ENCODE results near the gene GOLGB1. TPM values are rescaled to one million over a fixed set of nuclear protein-coding genes. Genes with fewer than 3 reads are reported as not detected.

Gene GOLGB1
- total RNA-seq, 1 donor from 2014 or later, result 20.7 TPM

DNA sequence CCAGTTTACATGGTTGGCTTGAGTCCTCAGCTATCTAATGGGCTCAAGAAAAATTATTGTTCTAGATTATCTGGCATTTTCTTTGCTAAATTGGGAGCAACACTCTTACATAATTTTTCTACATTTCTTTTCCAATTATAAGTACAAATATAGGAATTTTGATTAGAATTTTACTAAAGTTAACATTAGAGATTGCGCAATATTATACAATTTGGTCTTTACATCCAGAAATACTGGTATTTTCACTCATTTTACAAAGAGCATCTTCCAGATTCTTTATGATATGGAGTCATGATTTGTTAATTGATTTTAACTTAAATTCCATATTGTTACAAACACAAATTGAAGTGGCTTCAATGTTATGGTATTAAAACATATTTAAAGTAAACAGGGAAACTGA, 19.7 kb upstream of the GOLGB1 start:
- TF ChIP-seq, protein P1, sequence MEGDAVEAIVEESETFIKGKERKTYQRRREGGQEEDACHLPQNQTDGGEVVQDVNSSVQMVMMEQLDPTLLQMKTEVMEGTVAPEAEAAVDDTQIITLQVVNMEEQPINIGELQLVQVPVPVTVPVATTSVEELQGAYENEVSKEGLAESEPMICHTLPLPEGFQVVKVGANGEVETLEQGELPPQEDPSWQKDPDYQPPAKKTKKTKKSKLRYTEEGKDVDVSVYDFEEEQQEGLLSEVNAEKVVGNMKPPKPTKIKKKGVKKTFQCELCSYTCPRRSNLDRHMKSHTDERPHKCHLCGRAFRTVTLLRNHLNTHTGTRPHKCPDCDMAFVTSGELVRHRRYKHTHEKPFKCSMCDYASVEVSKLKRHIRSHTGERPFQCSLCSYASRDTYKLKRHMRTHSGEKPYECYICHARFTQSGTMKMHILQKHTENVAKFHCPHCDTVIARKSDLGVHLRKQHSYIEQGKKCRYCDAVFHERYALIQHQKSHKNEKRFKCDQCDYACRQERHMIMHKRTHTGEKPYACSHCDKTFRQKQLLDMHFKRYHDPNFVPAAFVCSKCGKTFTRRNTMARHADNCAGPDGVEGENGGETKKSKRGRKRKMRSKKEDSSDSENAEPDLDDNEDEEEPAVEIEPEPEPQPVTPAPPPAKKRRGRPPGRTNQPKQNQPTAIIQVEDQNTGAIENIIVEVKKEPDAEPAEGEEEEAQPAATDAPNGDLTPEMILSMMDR (conservative IDR thresholded peaks at IDR 0.05; ENCODE audit: low read depth, low read length), result no peak
- H3K4me3 ChIP-seq (ENCODE audit: low read depth, low read length), result no peak overlapping the region
- no peak for DNase-seq (ENCODE audit: low read depth)

DNA sequence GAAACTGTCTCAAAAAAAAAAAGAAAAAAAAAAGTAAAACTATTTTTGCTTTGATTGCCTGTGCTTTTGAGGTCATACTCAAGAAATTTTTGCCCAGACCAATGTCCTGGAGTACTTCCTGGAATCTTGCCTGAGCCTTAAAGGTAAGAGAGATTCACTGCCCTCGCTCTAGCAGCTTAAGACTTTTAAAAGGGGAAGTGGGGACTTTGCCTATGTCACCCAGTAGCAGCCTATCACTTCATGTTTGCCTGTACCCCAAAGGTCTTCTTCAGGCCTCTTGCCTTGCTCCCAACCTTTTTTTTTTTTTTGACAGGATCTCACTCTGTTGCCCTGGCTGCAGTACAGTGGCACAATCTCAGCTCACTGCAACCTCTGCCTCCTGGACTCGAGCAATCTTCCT, 18.9 kb upstream of the GOLGB1 start:
- no peak for DNase-seq (ENCODE audit: low read depth)
- H3K4me3 ChIP-seq (ENCODE audit: low read depth, low read length), result no peak overlapping the region
- TF ChIP-seq, protein P1 (conservative IDR thresholded peaks at IDR 0.05; ENCODE audit: low read depth, low read length), result no peak

DNA sequence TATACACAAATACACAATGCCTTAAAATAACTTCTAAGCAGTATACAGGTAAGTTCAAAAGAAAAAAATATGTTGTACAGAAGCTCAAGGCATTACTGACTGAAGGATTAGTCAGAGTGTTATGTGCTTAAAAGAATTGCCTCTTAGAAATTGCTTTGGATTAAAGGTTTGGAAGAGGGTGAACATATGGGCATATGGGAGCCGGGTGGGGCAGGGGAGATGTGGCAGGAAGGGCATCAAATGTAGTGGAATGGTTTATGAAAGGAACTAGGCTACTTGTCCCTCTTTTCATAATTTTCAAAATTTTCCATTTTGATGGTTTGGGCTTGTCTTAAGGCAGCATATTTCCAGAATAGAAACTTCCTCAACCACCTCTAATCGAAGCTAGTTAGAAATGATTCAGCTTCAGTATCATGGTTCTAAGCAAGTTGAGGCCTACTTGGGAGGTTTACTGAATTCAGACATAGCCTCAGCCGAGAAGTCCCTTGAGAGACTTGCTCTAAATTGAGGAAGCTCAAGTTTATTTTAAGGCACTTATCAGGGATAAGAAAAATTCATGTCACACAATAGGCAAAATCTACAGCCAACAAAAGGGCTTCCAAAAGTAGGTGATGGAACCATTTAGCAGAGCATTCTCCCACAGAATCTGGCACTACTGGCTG, 10.1 kb upstream of the GOLGB1 start:
- TF ChIP-seq, protein P1 (conservative IDR thresholded peaks at IDR 0.05; ENCODE audit: low read depth, low read length), result no peak

DNA sequence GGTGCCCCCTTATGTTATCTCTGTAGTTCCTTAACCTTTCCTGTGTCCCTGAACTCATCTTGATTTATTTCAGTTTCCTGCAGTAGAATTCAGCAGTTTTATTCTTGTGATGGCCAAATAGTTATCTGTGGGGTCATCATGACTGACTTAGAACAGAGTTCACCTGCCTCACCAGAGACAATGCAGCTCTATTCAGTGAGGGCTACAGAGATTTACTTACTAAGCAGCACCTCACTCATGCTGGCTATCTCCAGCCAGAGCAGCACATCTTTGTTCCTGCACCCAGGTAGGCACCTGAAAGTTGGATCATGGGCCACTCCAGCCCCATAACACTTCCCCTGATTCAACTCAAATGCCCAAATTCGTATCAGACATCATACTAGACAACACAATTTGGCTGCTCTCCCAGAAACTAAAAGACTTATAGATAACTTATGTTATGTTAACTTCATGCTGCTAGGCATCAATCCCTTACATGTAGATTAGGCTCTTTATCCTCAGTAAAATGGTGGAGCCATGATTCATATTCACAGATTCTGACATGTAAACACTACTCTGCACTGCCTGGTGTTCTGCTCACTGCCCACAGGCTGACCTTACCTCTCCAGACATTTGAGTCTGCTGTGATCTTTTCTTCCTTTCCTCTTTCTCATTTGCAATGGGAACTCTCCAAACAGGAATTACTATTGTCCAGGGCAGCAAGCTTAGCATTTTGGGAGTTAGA, 9.3 kb upstream of the GOLGB1 start:
- TF ChIP-seq, protein P1 (conservative IDR thresholded peaks at IDR 0.05; ENCODE audit: low read depth, low read length), result no peak
- DNase-seq (ENCODE audit: low read depth), result no peak
- H3K4me3 ChIP-seq (ENCODE audit: low read depth, low read length), result no peak overlapping the region

More for the DNA sequence above, 10.1 kb upstream of the GOLGB1 start:
- DNase-seq (ENCODE audit: low read depth), result no peak
- H3K4me3 ChIP-seq (ENCODE audit: low read depth, low read length), result no peak overlapping the region

GRCh38 chr3:121757812-121758545, 8.4 kb upstream of the GOLGB1 start:
- H3K4me3 ChIP-seq (ENCODE audit: low read depth, low read length), result no peak overlapping the region

DNA sequence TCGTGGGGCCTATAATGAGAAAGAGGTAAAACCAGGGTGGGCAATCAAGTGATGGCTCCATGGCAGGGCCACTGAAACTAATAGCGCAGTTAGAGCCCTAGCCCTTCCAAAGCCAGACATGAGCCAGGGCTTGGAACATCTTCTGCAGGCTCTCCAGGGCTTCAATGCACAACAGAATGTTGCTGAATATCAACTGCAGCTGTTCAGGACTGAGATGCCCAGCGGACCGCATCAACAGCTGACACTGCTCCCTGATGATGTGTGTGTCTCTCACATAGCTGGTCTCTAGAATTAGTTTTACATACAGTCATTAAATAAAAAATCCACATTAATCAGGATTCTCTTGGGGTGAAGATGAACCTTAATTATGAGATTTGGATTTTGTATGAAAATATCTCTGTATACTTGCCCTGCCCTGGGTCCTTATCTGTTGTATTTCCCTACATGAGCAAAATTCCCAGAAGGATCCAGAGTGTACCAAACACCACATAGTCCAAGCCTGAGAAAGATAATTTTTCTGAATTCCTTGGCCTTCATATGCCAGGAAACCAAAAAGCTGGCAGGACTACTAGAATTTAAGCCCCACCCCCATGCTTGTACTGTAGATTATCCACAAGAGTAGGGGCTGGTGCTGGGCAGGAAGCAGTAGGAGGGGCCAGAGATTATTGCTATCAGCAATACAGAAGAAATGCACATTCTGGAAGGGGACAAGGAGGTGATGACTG, 7.7 kb upstream of the GOLGB1 start:
- no peak overlapping the region for H3K4me3 ChIP-seq (ENCODE audit: low read depth, low read length)
- TF ChIP-seq, protein P1 (conservative IDR thresholded peaks at IDR 0.05; ENCODE audit: low read depth, low read length), result no peak
- no peak for DNase-seq (ENCODE audit: low read depth)

More at GRCh38 chr3:121757812-121758545, 8.4 kb upstream of the GOLGB1 start:
- DNase-seq (ENCODE audit: low read depth), result no peak
- TF ChIP-seq, protein P1 (conservative IDR thresholded peaks at IDR 0.05; ENCODE audit: low read depth, low read length), result no peak

Measured in epithelial cell of proximal tubule (primary cell).